Daoy (cell line): Measurements from ENCODE around the gene SLC39A5. TPM values are rescaled to one million over a fixed set of nuclear protein-coding genes. Genes with fewer than 3 reads are reported as not detected.
"Not testable (repeated sequence)": the region's sequence is repeated elsewhere in the genome, so short reads cannot be mapped to it uniquely, and the experiment has no call there.

ENCODE experiments used
- DNase-seq: peaks from one replicate; pipeline ENCODE4 v3.0.0-alpha.2; 2015; ENCODE audit warnings: low read depth
- total RNA-seq: library from RNA; depleted of rRNA; stranded (reverse); fragments of >200 nt; shearing (Covaris generic); gene quantifications from 2 replicates; pipeline ENCODE4 v1.2.3, GENCODE V29; 2014

SLC39A5 gene
- total RNA-seq, 1 experiment from 2014 or later: 0.11 TPM

DNA sequence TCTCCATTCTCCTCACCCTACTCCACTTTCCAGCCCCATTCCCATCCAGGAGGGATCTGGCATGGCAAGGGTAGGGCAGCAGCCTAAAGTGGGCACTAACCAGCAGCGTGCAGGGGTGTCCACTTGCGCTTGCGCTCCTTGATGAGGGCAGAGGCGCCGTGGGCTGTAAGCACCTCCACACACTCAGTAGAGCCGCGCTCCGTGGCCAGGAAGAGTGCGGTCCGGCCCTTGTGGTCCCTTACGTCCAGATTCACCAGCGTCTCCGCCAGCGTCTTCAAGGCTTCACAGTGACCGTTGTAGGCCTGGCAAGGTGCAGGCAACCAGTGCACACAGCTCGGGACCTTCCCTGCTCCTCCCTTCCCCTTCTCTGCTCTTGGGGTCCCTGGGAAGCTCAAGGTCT lies 18.1 kb downstream of the SLC39A5 start:
- no peak for DNase-seq

DNA sequence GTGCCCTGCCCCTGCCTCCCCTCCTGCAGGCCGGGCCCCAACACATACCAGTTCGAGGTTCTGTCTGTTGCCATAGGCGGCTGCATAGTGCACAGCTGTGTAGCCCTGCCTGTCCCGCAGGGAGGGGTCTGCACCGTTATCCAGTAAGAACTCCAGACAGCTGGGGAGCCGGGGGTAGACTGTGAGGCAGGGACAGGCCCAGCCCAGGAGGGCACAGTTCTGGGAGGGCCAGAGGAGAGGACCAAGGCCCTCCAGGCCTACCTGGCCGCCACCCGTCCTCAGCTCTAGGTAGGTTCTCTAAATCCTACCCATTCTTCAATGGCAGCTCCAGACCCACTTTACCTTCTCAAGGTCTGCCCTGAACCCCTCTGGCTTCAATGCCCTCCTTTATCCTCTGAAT lies 18.9 kb downstream of the SLC39A5 start:
- DNase-seq: no peak

DNA sequence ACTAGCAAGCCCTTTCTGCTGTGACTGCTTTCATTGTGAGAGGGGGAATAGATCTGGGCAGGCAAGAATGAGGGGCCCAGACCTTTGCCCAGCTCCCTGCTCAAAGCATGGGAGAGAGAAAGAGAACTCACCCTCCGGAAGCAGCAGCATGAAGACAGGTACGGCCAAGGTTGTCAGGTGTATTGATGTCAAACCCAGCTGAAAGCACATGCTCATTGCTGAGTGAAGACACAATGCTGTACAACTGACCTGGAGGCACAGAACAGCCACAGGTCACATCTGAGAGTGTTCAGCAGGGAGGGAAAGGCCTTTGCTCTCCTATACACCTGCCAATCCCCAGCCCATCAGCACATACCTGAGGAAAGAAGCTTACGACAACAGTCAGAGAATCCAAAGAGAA lies 22.8 kb downstream of the SLC39A5 start:
- DNase-seq: no peak

DNA sequence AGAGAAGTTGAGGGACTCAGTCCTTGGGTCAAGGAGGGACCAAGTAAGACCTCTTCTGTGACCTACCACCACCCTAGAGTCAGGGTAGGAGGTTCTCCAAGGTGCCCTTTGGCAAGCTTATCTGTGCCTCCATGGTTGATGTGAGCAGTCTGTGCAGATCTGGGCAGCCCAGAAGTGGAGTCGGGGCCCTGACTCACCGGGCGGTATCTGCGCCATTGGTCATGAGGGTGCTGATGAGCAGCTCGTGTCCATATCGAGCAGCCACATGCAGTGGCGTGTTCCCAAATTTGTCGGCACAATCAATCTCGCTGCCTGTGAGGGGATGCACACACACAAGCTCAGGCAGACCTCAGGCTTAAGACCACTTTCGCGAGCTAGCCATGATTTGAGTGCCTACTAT lies 23.2 kb downstream of the SLC39A5 start:
- DNase-seq: no peak

DNA sequence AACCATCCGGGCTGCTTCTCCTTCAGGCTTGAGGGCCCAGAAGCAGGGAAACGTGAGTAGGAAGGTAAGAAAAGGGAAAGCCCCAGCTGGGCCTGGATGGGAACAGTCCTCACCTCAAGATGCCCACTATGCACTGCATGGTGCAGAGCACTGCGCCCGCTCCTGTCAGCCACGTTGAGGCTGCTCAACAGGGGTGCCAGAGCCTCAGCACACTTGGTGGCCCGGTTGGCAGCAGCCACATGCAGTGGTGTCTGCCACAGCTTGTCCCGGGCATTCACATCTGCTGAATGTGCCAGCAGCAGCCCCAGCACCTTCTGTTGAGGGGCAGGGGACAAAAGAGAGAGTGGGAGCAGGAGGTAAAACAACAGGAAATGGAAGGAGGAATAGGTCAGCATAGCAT lies 25.8 kb downstream of the SLC39A5 start:
- DNase-seq: no peak

DNA sequence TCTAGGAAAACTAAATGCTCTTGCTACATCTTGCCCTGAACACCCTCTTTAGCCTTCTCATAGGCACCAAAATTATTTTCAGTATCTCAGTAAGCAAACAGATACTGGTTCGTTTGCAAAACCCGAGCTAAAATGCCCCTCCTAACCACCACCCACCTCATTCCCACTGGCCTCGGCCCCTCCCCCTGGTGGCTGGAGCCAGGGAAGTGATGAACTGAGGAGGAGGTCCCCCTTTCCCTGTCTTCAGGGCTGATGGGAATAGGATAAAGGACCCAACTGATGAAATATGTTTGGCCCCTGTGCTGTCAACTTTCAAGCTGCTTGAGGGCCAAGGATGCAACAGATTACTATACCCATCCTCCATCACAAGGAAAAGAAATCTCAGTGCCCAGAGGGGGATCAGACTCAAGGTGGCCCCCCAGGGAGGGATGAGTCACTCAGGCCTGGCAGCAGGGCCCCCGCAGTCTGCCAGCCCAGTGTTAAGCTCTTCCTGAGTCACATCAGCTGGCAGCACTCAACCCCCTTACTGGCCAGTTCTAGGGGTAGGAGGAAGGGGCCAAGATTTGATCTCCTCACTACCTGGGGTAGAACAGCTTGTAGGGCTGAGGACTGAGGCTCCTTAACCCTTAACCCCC lies 26.6 kb downstream of the SLC39A5 start:
- DNase-seq: peak; percentile 90

DNA sequence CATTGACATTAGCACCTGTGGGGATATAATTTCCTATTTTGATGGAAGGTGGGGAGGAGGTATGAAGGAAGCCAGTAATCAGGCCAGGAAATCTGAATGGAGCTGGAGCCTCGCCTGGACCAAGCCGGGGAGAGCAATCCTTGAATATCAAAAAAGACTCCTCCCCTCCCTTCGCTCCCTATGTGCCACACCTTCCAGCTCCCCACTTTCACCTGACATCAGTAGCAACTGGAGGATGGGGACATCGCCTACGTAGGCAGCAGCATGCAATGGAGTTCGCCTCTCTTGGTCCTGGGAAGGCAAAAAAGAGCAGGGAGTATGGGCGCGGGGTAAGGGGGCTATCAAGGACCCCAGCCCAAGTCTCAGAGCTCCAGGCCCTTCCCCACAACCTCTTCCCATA lies 27.2 kb downstream of the SLC39A5 start:
- no peak for DNase-seq

DNA sequence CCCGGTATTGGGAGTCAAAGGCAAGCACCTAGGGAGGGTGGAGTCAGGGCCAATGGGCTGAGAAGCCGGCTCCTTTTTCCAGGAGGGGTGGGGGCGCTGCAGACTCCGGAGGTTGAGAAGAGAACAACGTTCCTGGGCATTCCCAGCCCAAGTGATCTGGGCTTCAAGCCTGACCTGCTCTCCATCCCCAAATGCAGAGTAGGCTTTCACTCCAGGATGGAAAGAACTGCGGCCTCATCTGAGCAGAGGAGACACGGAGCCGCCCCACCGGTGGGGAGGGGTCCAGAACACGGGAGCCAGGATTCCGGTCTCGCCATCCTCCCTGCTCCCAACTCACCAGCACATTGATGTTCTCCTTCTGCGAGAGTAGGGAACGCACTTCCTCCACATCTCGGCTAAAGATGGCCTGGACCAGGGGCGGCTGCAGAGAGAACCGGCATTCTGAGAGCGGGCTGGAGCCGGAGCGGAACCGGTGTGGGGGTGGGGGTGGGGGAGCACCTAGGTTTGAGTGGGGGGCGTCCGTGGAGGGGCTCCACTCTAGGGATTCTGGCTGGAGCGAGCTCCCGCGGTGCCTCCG lies 27.7 kb downstream of the SLC39A5 start:
- peak; percentile 56 for DNase-seq

DNA sequence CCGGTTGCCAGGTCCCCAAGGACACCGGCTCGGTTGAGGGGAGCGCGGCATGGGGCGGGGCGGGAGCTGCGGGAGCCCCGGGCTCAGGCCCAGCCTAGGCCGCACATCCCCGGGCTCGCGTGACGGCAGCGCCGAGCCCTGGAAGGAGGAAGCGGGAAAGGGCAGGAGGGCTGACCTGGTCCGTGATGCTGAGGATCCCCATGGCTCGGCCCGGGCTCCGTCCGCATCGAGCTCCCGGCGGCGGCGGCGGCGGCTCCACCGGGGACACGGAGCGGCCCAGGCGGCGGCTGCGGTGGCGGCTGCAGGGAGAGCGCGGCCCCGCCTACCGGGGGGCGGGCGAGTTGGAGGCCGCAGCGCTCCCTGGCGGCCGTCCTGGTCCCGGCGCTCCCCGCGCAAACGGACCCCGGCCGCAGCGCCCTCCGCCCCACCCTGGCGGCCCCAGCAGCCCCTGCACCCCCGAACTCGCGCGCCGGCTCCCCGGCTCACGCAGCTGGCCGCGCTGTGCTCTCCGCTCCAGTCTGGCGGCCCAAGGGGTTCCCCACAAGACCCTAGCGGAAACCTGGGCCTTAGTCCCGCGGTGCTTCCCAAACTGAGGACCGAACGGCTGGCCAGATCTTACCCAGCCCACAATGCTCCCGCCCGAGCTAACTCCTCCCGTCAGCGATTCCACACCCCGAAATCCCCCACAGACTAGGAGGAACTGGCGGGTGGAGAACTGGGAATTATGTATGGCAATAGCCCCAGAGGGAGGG lies 28.4 kb downstream of the SLC39A5 start, which contains the start of gene ANKRD52:
Gene ANKRD52, minus strand, starts transcription at position 317 of the 752 bp plus-strand sequence. Its CDS starts 115 bp downstream, at position 202.
- DNase-seq: peak; percentile 88

DNA sequence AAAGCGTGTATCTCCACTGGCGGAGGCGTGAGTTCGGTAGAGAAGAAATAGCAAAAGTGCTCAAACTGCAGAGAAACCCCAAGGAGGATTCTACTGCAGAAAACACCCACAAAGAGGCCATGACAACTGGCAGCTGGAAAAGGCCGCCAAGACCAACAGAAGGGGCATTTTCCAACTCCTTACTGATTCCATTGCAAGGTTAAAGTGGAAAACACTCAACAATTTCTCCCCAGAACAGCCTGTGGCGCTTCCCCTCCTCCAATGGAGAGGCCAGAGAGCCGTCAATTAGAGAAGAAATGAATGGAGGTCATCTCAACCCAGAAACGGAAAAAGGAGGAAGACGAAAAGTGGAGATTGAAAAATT lies 29.0 kb downstream of the SLC39A5 start:
- no peak for DNase-seq

DNA sequence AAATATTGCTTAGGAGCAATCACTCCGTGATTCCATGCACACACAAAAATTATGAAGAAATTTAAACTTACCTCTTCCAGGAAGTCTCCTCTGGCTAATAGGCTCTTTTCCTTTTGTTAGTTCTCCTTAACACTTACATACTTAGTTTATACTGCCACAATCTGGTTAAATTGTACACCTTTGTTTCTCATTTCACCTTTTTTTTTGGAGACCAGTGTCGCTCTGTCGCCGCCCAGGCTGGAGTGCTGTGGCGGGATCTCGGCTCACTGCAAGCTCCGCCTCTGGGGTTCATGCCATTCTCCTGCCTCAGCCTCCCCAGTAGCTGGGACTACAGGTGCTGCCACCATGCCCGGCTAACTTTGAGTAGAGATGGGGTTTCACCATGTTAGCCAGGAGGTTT lies 30.5 kb downstream of the SLC39A5 start:
- DNase-seq: no peak

DNA sequence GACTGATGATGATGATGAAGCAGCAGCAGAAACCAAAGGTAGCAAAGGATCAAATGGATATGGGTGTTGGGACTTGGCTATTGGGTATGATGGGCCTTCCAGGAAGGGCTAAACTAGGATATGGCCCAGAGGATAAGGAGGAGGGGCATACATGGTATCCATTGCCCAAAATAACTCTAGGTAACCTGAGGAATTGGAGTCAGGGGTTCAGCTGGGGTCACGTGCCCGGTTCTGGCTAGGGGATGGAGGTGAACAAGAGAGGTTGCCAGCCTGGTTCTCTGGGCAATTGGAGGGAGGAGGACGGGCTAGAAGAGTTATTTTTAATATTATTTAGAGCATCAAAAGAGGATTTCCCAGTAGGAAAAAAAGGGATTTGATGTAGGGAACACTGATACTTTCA lies 31.1 kb downstream of the SLC39A5 start:
- DNase-seq: no peak

DNA sequence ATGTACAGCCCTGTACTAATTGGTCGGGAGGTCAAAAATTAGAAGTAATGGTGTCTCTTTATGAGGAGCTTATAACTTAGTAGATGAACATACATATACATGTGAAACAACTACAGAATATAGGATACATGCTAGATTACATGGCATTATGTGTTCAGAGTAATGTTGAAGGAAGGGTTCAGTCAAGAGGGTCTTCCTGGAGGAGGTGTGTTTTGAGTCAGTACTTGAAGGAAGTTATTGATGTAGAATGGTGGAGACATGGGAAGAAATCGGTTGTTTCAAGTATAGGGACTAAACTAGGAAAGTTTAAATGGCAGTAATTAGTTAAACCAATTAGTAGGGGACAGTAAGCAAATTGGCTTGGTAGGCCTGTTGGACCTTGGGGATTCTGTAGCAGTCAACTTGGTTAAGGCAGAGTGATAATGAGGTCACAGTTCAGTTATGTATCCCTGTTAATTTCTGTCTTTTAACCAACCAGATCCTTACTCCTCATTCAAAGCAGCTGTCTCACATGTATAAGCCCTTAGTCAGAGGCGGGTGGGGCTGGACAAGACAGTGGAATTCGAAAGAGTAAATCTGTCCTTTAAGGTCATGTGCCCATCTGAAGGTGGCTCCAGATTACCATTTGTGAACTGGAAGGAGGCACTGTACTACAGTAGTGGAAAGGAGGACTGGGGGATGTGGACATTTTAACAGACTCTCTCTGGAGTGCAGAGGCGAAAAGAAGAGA lies 31.8 kb downstream of the SLC39A5 start:
- peak; percentile 78 for DNase-seq

DNA sequence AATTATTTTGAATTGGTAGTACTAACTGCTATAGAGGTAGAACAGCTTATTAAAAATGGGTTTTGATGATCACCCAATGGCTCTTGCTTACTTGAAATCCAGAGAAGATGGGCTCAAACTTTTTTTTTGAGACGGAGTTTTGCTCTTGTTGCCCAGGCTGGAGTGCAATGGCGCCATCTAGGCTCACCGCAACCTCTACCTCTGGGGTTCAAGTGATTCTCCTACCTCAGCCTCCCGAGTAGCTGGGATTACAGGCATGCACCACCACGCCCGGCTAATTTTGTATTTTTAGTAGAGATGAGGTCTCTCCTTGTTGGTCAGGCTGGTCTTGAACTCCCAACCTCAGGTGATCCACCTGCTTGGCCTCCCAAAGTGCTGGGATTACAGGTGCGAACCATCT lies 33.1 kb downstream of the SLC39A5 start:
- not testable (repeated sequence) for DNase-seq

DNA sequence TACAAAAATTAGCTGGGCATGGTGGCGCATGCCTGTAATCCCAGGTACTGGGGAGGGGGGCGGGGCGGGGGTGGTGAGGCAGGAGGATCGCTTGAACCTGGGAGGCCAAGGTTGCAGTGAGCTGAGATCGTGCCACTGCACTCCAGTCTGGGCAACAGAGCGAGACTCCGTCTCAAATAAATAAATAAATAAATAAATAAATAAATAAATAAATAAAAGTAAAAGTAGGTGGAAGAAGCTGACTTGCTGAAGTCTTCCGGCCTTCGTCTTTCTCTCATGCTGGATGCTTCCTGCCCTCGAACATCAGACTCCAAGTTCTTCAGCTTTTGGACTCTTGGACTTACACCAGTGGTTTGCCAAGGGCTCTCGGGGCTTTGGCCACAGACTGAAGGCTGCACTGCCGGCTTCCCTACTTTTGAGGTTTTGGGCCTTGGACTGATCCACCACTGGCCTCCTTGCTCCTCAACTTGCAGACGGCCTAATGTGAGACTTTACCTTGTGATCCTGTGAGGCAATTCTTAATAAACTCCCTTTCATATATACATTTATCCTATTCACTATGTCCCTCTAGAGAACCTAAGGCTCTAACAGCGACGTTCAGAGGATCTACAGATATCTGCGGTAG lies 36.3 kb downstream of the SLC39A5 start:
- not testable (repeated sequence) for DNase-seq

DNA sequence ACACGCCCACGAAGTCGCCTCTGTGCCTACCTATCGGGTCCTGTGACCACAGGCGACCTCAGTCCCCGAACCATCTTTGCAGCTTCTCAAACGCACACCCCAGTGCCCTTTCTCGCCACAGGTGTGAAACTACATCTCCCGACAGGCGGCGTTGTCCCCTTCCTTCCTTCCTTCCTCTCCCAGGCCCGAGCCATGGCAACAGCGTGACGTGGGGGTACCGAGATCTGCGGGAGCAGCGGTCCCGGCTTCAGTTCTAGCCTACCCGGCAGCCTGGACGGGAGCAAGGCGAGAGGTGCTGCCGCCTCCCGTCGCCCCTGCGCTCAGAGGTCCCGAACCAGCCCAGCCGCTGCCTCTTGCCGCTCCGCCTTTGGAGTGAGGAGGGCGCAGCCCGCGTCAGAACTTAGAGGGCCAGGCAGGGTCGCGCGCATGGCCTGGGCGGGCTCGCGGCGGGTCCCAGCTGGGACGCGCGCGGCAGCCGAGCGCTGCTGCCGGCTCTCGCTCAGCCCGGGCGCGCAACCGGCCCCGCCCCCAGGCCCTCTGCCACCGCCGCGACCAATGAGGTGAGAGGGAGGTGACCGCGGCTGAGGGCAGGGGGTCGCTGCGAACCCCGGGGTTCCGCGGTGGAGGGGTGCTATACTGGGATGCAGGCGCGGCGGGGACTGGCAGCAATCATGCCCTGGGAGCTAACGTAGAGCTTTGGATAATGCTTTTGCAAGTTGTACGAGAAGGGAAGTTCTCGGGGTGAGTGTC lies 37.0 kb downstream of the SLC39A5 start, which contains the start of gene COQ10A:
Gene COQ10A, plus strand, starts transcription at position 250 of the 750 bp plus-strand sequence. Its CDS starts 177 bp downstream, at position 427.
- DNase-seq: peak; percentile 92

DNA sequence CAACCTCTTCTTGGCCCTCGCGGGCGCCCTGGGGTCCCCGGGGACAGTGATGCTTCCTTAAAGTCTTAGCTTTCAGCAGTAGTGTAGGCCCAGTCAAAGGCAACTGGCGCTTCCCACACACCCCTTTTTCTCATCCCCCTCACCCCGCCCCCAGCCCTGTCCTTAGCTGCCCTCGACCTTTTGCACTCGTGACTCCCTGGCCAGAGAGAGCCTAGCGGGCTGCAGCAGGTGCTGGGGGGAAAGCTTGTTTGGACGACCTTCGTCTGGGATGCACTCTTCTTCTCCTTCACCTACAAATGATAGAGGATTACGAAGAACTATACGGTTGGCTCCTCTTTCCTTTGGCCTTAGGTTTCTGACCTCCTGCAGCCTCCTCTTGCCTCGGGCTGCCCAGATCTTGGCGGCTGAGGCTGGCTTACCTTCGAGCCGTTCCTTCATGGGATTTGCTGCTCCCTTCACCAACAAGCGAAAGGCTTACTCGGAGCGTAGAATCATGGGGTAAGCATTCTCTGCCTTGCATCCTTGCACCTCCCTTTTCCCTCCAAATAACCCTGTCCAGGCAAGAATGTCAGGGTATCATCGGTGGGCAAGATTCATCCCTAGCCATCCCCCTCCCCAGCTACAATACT lies 37.7 kb downstream of the SLC39A5 start:
- no peak for DNase-seq

DNA sequence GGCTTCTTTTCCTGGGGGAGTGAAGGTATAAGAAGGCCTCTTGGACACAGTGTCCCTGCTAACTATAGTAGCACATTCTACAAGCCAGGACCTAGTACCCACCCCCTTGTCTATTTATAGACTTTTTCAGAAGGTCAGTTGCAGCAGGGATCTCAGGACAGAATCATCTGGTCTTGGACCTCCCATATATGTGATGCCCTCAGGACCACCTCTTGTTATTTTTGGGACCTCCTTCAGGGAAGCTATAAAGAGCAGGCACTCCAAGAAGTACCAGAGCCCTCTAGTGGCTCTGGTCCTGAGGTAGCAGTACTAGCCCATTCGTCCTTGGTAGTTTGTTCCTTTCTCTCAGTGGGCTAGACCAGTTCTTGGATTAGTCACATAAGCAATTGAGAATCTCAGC lies 41.2 kb downstream of the SLC39A5 start:
- peak; percentile 10 for DNase-seq

DNA sequence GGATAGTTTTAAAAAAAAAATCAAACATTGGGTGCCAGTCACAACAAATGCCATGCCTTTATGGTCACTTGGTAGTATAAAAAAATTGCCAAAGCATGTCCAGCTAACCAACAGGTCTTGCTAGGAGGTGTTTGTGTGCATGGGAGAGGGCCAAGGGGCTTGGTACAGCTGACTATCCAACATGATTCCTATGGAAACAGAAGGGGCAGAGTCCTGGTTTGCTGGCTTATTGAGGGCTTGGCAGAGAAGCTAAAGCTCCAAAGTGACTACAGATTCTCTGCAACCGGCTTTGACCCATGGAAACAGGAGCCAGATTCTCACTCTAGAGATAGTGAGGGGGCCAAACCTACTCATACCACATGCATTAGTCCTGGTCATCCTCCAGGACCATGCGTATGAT lies 42.6 kb downstream of the SLC39A5 start:
- DNase-seq: not testable (repeated sequence)

DNA sequence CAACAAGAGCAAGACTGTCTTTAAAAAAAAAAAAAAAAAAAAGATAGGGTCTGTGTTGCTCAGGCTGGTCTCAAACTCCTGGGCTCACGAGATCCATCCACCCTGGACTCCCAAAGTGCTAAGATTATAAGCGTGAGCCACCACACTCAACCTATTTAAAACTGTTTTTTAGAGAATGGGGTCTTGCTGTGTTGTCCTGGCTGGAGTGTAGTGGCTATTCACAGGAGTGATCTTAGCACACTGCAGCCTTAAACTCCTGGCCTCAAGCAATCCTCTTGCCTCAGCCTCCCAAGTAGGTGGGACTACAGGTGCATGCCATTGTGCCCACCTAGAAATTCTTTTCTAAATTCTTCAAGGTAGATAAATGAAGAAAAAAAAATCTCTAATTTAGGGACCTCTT lies 44.4 kb downstream of the SLC39A5 start:
- DNase-seq: no peak

DNA sequence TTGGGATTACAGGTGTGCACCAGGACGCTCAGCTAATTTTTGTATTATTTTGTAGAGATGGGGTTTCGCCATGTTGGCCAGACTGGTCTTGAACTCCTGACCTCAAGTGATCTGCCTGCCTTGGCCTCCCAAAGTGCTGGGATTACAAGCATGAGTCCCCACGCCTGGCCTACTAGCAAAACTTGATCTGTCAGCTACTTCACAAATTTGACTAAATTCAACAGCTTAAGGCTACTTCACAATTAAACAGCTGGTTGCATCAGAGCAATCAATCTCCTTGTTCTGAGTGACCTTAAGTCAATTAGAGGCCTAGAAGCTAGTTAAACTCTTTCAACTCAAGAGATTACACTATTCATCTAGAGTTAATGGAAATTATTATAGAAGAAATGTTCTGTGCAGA lies 49.1 kb downstream of the SLC39A5 start:
- no peak for DNase-seq
